Upper lobe of left lung (tissue), 4 donors: Measurements from ENCODE around the gene CHSY1.

Experiments used
- EP300 ChIP-seq, 4 donors: sonication (generic); formaldehyde crosslinking; IDR thresholded peaks; one replicate each; pipeline ENCODE4 v1.5.1; 2017; ENCODE audit warnings: antibody characterized with exemption in 4 of 4, control low read depth in 2 of 4
- POLR2A ChIP-seq, 4 donors: fragments of 450-650 bp; IDR thresholded peaks; one replicate each; pipeline ENCODE4 v1.5.1; 2016 to 2017; ENCODE audit warnings: antibody characterized with exemption in 4 of 4, mild to moderate bottlenecking in 2 of 4
- POLR2AphosphoS5 ChIP-seq, 2 donors: sonication (generic); formaldehyde crosslinking; IDR thresholded peaks; one replicate each; pipeline ENCODE4 v1.5.1; 2017; ENCODE audit warnings: antibody characterized with exemption in 2 of 2
- TF ChIP-seq, protein P1 (sequence below), 6 experiments: fragments of 450-650 bp in 4 of 6; fragments of 200-600 bp in 2 of 6; sonication (generic) in 2 of 6; IDR thresholded peaks; one replicate each; pipeline ENCODE4 v1.5.1; 2016 to 2019; ENCODE audit warnings: antibody characterized with exemption in 6 of 6

DNA sequence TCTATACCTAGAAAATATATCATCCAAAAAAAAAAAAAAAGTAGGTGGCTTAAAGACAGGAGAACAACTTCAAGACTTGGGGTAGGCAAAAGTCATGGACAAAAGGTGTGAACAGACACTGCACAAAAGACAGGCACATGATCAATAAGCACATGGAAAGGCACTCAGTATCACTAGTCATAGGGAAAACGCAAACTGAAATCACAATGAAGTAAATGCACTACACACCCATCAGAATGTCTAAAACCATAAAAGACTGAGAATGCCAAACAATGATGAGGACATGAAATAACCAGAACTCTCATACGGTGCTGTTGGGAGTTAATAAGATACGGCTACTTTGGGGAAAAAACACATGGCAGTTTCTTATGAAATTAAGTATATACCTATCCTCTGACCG, 40.0 kb downstream of the CHSY1 start:
- TF ChIP-seq, protein P1, sequence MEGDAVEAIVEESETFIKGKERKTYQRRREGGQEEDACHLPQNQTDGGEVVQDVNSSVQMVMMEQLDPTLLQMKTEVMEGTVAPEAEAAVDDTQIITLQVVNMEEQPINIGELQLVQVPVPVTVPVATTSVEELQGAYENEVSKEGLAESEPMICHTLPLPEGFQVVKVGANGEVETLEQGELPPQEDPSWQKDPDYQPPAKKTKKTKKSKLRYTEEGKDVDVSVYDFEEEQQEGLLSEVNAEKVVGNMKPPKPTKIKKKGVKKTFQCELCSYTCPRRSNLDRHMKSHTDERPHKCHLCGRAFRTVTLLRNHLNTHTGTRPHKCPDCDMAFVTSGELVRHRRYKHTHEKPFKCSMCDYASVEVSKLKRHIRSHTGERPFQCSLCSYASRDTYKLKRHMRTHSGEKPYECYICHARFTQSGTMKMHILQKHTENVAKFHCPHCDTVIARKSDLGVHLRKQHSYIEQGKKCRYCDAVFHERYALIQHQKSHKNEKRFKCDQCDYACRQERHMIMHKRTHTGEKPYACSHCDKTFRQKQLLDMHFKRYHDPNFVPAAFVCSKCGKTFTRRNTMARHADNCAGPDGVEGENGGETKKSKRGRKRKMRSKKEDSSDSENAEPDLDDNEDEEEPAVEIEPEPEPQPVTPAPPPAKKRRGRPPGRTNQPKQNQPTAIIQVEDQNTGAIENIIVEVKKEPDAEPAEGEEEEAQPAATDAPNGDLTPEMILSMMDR (IDR thresholded peaks at IDR 0.05): no peak
- TF ChIP-seq POLR2A (IDR thresholded peaks at IDR 0.05): no peak
- no peak for TF ChIP-seq EP300 (IDR thresholded peaks at IDR 0.05)
- no peak for TF ChIP-seq POLR2AphosphoS5 (IDR thresholded peaks at IDR 0.05)
